Left lung (tissue), 10 donors: Measurements from ENCODE around the gene C1GALT1. TPM values are rescaled to one million over a fixed set of nuclear protein-coding genes. Genes with fewer than 3 reads are reported as not detected.

Experiments
- ATAC-seq: fragments of 200-7000 bp; cut with Tn5 transposase; one replicate; pipeline ENCODE4 v1.9.1; 2020; ENCODE audit warnings: moderate library complexity
- DNase-seq, 4 donors: peaks; one replicate each; pipeline ENCODE4 v3.0.0-alpha.2; 2013 to 2020
- H3K27ac ChIP-seq, 2 donors: fragments of 200-600 bp; sonication (generic) in 1 of 2; one replicate each; pipeline versions ENCODE4 v1.5.0 to v1.8.0; 2020 to 2021
- H3K27me3 ChIP-seq, 2 donors: fragments of 200-600 bp; sonication (generic) in 1 of 2; one replicate each; pipeline versions ENCODE4 v1.5.0 to v1.8.0; 2020 to 2021
- H3K36me3 ChIP-seq, 2 donors: fragments of 200-600 bp; sonication (generic) in 1 of 2; one replicate each; pipeline versions ENCODE4 v1.5.0 to v1.8.0; 2020 to 2021
- H3K4me1 ChIP-seq, 2 donors: fragments of 200-600 bp; one replicate each; pipeline ENCODE4 v1.8.0; 2021
- H3K4me3 ChIP-seq, 2 donors: fragments of 200-600 bp; sonication (generic) in 1 of 2; one replicate each; pipeline versions ENCODE4 v1.5.0 to v1.8.0; 2020 to 2021; ENCODE audit warnings: mild to moderate bottlenecking in 1 of 2
- H3K9me3 ChIP-seq, 2 donors: fragments of 200-600 bp; sonication (generic) in 1 of 2; one replicate each; pipeline versions ENCODE4 v1.5.0 to v1.8.0; 2020 to 2021
- CTCF ChIP-seq, 2 donors: fragments of 200-600 bp; sonication (generic) in 1 of 2; IDR thresholded peaks; one replicate each; pipeline versions ENCODE4 v1.5.0 to v1.8.0; 2021; ENCODE audit warnings: antibody characterized with exemption in 2 of 2
- intact Hi-C, 2 donors: fragments of 100-400 bp; cut with DNase I; formaldehyde crosslinking; loops; one replicate each; pipeline versions ENCODE4 v1.11.2 to v1.14.2; 2022
- polyA plus RNA-seq, 6 donors: library from polyadenylated mRNA; unstranded; fragments of 120-200 nt; gene quantifications; one replicate each; pipeline ENCODE4 v1.2.1, GENCODE V29; 2013; ENCODE audit not compliant: insufficient read length in 6 of 6
- total RNA-seq, 2 donors: library from RNA; stranded (reverse); fragmentation: NEBNext Ultra II Directional; extraction: Animal tissue kit (Norgen Biotek cat#: 25700); gene quantifications; one replicate each; pipeline ENCODE4 v1.2.1, GENCODE V29; 2021
- donor health status: DM: no; HTN: yes; CAD: no.
- donor health status: DM: no; HTN: no; CAD: no.

Gene C1GALT1
- total and polyA plus RNA-seq, 8 donors = 14.0 to 39.3 (median 24.7) TPM

GRCh38 chr7:7166318-7166717 is 16.0 kb upstream of the C1GALT1 start:
- Histone ChIP-seq H3K4me1 (no peaks in the 10 kb centered on the region), H3K9me3 (peaks cover 0 to 4% of the 10 kb centered on the region in 2 donors), H3K27me3 (no peaks in the 10 kb centered on the region), H3K27ac (no peak overlapping the region), H3K4me3 (no peak overlapping the region), H3K36me3 (no peaks in the 10 kb centered on the region)
- intact Hi-C loops = no loop called here
- ATAC-seq (no peak), DNase-seq (no peak)
- TF ChIP-seq CTCF (IDR thresholded peaks at IDR 0.05) = no peak

- intact Hi-C loops = no loop called here
- H3K4me3 ChIP-seq = no peak overlapping the region
- H3K36me3 ChIP-seq = no peaks in the 10 kb centered on the region
- peaks cover 0 to 18% of the 10 kb centered on the region in 2 donors for H3K9me3 ChIP-seq
- H3K27me3 ChIP-seq = no peaks in the 10 kb centered on the region
- H3K4me1 ChIP-seq = no peaks in the 10 kb centered on the region
- TF ChIP-seq CTCF (IDR thresholded peaks at IDR 0.05) = no peak
- no peak for DNase-seq
- no peak overlapping the region for H3K27ac ChIP-seq
- ATAC-seq = no peak
Measured at GRCh38 chr7:7169296-7169695, 13.0 kb upstream of the C1GALT1 start.

- Histone ChIP-seq H3K27ac (no peak overlapping the region), H3K36me3 (no peaks in the 10 kb centered on the region), H3K4me1 (peaks cover 0 to 8% of the 10 kb centered on the region in 2 donors), H3K4me3 (no peak overlapping the region), H3K9me3 (peaks cover 0 to 25% of the 10 kb centered on the region in 2 donors), H3K27me3 (no peaks in the 10 kb centered on the region)
- intact Hi-C loops = no loop called here
- no peak for TF ChIP-seq CTCF (IDR thresholded peaks at IDR 0.05)
- ATAC-seq = no peak
- DNase-seq = no peak
Measured at GRCh38 chr7:7173956-7174632, 8.2 kb upstream of the C1GALT1 start.

GRCh38 chr7:7175075-7175695 is 7.2 kb upstream of the C1GALT1 start:
- no peak for TF ChIP-seq CTCF (IDR thresholded peaks at IDR 0.05)
- peak; percentile 39 for ATAC-seq
- H3K4me1 ChIP-seq = peaks cover 0 to 8% of the 10 kb centered on the region in 2 donors
- no peak overlapping the region for H3K27ac ChIP-seq
- H3K27me3 ChIP-seq = no peaks in the 10 kb centered on the region
- peaks cover 0 to 25% of the 10 kb centered on the region in 2 donors for H3K9me3 ChIP-seq
- no peaks in the 10 kb centered on the region for H3K36me3 ChIP-seq
- no peak overlapping the region for H3K4me3 ChIP-seq
- intact Hi-C loops = no loop called here
- no peak for DNase-seq

- peak overlapping the region in 1 of 2 donors; percentile 53 for H3K27ac ChIP-seq
- H3K36me3 ChIP-seq = no peaks in the 10 kb centered on the region
- no peak for TF ChIP-seq CTCF (IDR thresholded peaks at IDR 0.05)
- intact Hi-C loops = no loop called here
- DNase-seq (no peak), ATAC-seq (peak; percentile 72)
- H3K9me3 ChIP-seq = peaks cover 0 to 18% of the 10 kb centered on the region in 2 donors
- H3K4me1 ChIP-seq = peaks cover 6 to 15% of the 10 kb centered on the region in 2 donors
- no peak overlapping the region for H3K4me3 ChIP-seq
- no peaks in the 10 kb centered on the region for H3K27me3 ChIP-seq
Measured at GRCh38 chr7:7176406-7177043, 5.8 kb upstream of the C1GALT1 start.
